ENCODE results near the gene ADIG. TPM values are rescaled to one million over a fixed set of nuclear protein-coding genes. Genes with fewer than 3 reads are reported as not detected.
"Not testable (repeated sequence)": the region's sequence is repeated elsewhere in the genome, so short reads cannot be mapped to it uniquely, and the experiment has no call there.

ADIG gene
- total RNA-seq, 2 donors from 2014 or later: not detected

- no peaks in the 10 kb centered on the region for H3K9me3 ChIP-seq (ENCODE audit: control insufficient read depth, low read length, poor library complexity, severe bottlenecking)
- no peak overlapping the region for H3K27ac Mint-ChIP-seq
- peaks cover 4% of the 10 kb centered on the region for H3K4me1 Mint-ChIP-seq
- H3K27me3 Mint-ChIP-seq: peaks cover 25% of the 10 kb centered on the region
- peaks cover 3% of the 10 kb centered on the region for H3K36me3 Mint-ChIP-seq (ENCODE audit: low read depth)
- DNase-seq (no peak), ATAC-seq (no peak)
- H3K4me3 Mint-ChIP-seq: no peak overlapping the region
Measured at GRCh38 chr20:38584099-38584763, 3.2 kb downstream of the ADIG start.

GRCh38 chr20:38585404-38586180, 4.6 kb downstream of the ADIG start:
- no peak for DNase-seq
- peaks cover 25% of the 10 kb centered on the region for H3K27me3 Mint-ChIP-seq
- H3K4me3 Mint-ChIP-seq: no peak overlapping the region
- no peaks in the 10 kb centered on the region for H3K4me1 Mint-ChIP-seq
- ATAC-seq: no peak
- no peaks in the 10 kb centered on the region for H3K36me3 Mint-ChIP-seq (ENCODE audit: low read depth)
- no peak overlapping the region for H3K27ac Mint-ChIP-seq
- no peaks in the 10 kb centered on the region for H3K9me3 ChIP-seq (ENCODE audit: control insufficient read depth, low read length, poor library complexity, severe bottlenecking)

- Mint-ChIP-seq H3K36me3 (ENCODE audit: low read depth) (no peaks in the 10 kb centered on the region), H3K4me1 (no peaks in the 10 kb centered on the region), H3K27me3 (peaks cover 25% of the 10 kb centered on the region), H3K4me3 (no peak overlapping the region), H3K27ac (no peak overlapping the region)
- ATAC-seq (no peak), DNase-seq (no peak)
- H3K9me3 ChIP-seq (ENCODE audit: control insufficient read depth, low read length, poor library complexity, severe bottlenecking): no peaks in the 10 kb centered on the region
Measured at GRCh38 chr20:38586181-38586525, 5.2 kb downstream of the ADIG start.

- no peak overlapping the region for H3K27ac Mint-ChIP-seq
Measured at GRCh38 chr20:38588303-38588702, 7.3 kb downstream of the ADIG start.

GRCh38 chr20:38589351-38589750, 8.4 kb downstream of the ADIG start:
- ATAC-seq: no peak
- Mint-ChIP-seq H3K36me3 (ENCODE audit: low read depth) (no peaks in the 10 kb centered on the region), H3K27ac (no peak overlapping the region)

More at GRCh38 chr20:38588303-38588702, 7.3 kb downstream of the ADIG start:
- no peaks in the 10 kb centered on the region for H3K36me3 Mint-ChIP-seq (ENCODE audit: low read depth)
- DNase-seq: no peak
- no peaks in the 10 kb centered on the region for H3K9me3 ChIP-seq (ENCODE audit: control insufficient read depth, low read length, poor library complexity, severe bottlenecking)
- H3K4me3 Mint-ChIP-seq: no peak overlapping the region
- H3K4me1 Mint-ChIP-seq: no peaks in the 10 kb centered on the region
- H3K27me3 Mint-ChIP-seq: peaks cover 28% of the 10 kb centered on the region
- no peak for ATAC-seq

GRCh38 chr20:38589967-38590675, 9.1 kb downstream of the ADIG start:
- Mint-ChIP-seq H3K27ac (no peak overlapping the region), H3K27me3 (peaks cover 26% of the 10 kb centered on the region), H3K4me3 (no peak overlapping the region), H3K4me1 (no peaks in the 10 kb centered on the region), H3K36me3 (ENCODE audit: low read depth) (no peaks in the 10 kb centered on the region)
- DNase-seq (no peak), ATAC-seq (no peak)
- no peaks in the 10 kb centered on the region for H3K9me3 ChIP-seq (ENCODE audit: control insufficient read depth, low read length, poor library complexity, severe bottlenecking)

More at GRCh38 chr20:38589351-38589750, 8.4 kb downstream of the ADIG start:
- no peaks in the 10 kb centered on the region for H3K9me3 ChIP-seq (ENCODE audit: control insufficient read depth, low read length, poor library complexity, severe bottlenecking)
- Mint-ChIP-seq H3K4me3 (no peak overlapping the region), H3K4me1 (no peaks in the 10 kb centered on the region), H3K27me3 (peaks cover 26% of the 10 kb centered on the region)
- DNase-seq: no peak

GRCh38 chr20:38590676-38591473, 9.9 kb downstream of the ADIG start:
- no peak for ATAC-seq
- Mint-ChIP-seq H3K27me3 (peaks cover 26% of the 10 kb centered on the region), H3K27ac (no peak overlapping the region), H3K4me1 (no peaks in the 10 kb centered on the region), H3K4me3 (no peak overlapping the region), H3K36me3 (ENCODE audit: low read depth) (no peaks in the 10 kb centered on the region)
- DNase-seq: no peak
- no peaks in the 10 kb centered on the region for H3K9me3 ChIP-seq (ENCODE audit: control insufficient read depth, low read length, poor library complexity, severe bottlenecking)

- H3K4me3 Mint-ChIP-seq: no peak overlapping the region
- ATAC-seq: no peak
- no peak for DNase-seq
- H3K36me3 Mint-ChIP-seq (ENCODE audit: low read depth): peaks cover under 1% of the 10 kb centered on the region
- H3K4me1 Mint-ChIP-seq: no peaks in the 10 kb centered on the region
- peaks cover 25% of the 10 kb centered on the region for H3K27me3 Mint-ChIP-seq
- no peaks in the 10 kb centered on the region for H3K9me3 ChIP-seq (ENCODE audit: control insufficient read depth, low read length, poor library complexity, severe bottlenecking)
- no peak overlapping the region for H3K27ac Mint-ChIP-seq
Measured at GRCh38 chr20:38591474-38592410, 10.7 kb downstream of the ADIG start.

- H3K36me3 Mint-ChIP-seq (ENCODE audit: low read depth); H3K4me1 Mint-ChIP-seq; H3K4me3 Mint-ChIP-seq; H3K27ac Mint-ChIP-seq; DNase-seq; ATAC-seq; H3K9me3 ChIP-seq (ENCODE audit: control insufficient read depth, low read length, poor library complexity, severe bottlenecking): not testable (repeated sequence)
- H3K27me3 Mint-ChIP-seq: peaks cover 18% of the 10 kb centered on the region
Measured at GRCh38 chr20:38592411-38592790, 11.4 kb downstream of the ADIG start.

GRCh38 chr20:38594281-38594680, 13.3 kb downstream of the ADIG start:
- H3K9me3 ChIP-seq (ENCODE audit: control insufficient read depth, low read length, poor library complexity, severe bottlenecking); DNase-seq; H3K27me3 Mint-ChIP-seq; H3K36me3 Mint-ChIP-seq (ENCODE audit: low read depth); ATAC-seq; H3K4me3 Mint-ChIP-seq; H3K4me1 Mint-ChIP-seq; H3K27ac Mint-ChIP-seq: not testable (repeated sequence)

- not testable (repeated sequence) for H3K27ac Mint-ChIP-seq; ATAC-seq; H3K36me3 Mint-ChIP-seq (ENCODE audit: low read depth); H3K27me3 Mint-ChIP-seq; DNase-seq; H3K4me1 Mint-ChIP-seq; H3K4me3 Mint-ChIP-seq; H3K9me3 ChIP-seq (ENCODE audit: control insufficient read depth, low read length, poor library complexity, severe bottlenecking)
Measured at GRCh38 chr20:38595886-38596285, 14.9 kb downstream of the ADIG start.

GRCh38 chr20:38599410-38599882, 18.4 kb downstream of the ADIG start:
- ATAC-seq (no peak), DNase-seq (no peak)
- Mint-ChIP-seq H3K27ac (no peak overlapping the region), H3K36me3 (ENCODE audit: low read depth) (peaks cover 10% of the 10 kb centered on the region), H3K27me3 (peaks cover 35% of the 10 kb centered on the region), H3K4me1 (peaks cover 8% of the 10 kb centered on the region), H3K4me3 (no peak overlapping the region)
- H3K9me3 ChIP-seq (ENCODE audit: control insufficient read depth, low read length, poor library complexity, severe bottlenecking): no peaks in the 10 kb centered on the region

Data from T-helper 17 cell (primary cell).